T-helper 2 cell treated with Interferon-gamma antibody and Interleukin-4, amounts not matched to agents 5 μg/mL and 100 μg/mL, for 36 hours (primary cell): ENCODE results near the gene RTN4R.

Experiments used
- DNase-seq: peaks from one replicate; pipeline ENCODE4 v3.0.0; 2021; ENCODE audit warnings: low spot score
- H3K27ac Mint-ChIP-seq: one replicate; pipeline ENCODE4 v1.8.0; 2021; ENCODE audit warnings: mild to moderate bottlenecking, mixed read lengths
- H3K27me3 Mint-ChIP-seq: one replicate; pipeline ENCODE4 v1.8.0; 2021; ENCODE audit warnings: low read depth, mixed read lengths
- H3K36me3 Mint-ChIP-seq: one replicate; pipeline ENCODE4 v1.8.0; 2021; ENCODE audit warnings: low read depth, mixed read lengths
- H3K4me1 Mint-ChIP-seq: one replicate; pipeline ENCODE4 v1.8.0; 2021; ENCODE audit warnings: low read depth, mixed read lengths
- H3K4me3 Mint-ChIP-seq: one replicate; pipeline ENCODE4 v1.8.0; 2022; ENCODE audit warnings: mild to moderate bottlenecking, moderate library complexity, mixed read lengths
- H3K9me3 Mint-ChIP-seq: one replicate; pipeline ENCODE4 v1.8.0; 2021; ENCODE audit warnings: mixed read lengths

The RTN4R gene

DNA sequence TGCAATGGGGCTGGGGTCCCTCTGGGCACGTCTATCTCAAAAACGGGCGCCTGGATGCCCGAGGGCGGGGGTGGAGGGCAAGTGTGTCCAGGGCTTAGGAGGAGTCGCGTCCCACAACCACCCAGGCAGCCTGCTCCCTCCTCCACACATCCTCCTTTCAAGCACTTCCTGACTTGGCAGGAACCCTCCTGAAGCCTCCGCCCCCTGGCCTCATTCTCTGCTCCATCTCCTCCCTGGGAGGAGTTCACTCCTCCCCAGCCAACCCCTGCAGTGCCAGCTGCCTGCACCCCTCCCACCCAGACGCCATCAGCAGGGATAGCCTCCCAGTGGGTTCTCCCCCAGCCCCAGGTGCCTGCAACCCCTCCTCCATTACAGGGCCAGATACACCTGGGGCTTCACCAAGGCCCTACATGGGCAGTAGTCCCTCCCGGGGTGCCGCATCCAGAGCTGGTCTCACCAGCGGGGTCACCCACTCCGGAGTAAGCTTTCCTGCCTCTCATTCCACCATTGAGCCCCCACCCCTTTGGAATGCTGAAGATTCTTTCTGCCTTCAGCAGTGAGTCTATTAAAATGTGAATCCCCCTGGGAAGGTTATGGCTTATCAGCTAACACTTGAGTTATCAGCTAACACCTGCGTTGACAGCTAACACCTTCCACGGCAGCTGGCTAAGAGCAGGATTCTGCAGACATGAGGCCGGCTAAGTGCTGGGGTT lies 24.4 kb downstream of the RTN4R start:
- Mint-ChIP-seq H3K4me1 (peaks cover 28% of the 10 kb centered on the region), H3K27me3 (no peaks in the 10 kb centered on the region), H3K36me3 (no peaks in the 10 kb centered on the region), H3K27ac (peak overlapping the region; percentile 77), H3K4me3 (peak overlapping the region; percentile 48), H3K9me3 (no peaks in the 10 kb centered on the region)
- DNase-seq, result peak; percentile 31

DNA sequence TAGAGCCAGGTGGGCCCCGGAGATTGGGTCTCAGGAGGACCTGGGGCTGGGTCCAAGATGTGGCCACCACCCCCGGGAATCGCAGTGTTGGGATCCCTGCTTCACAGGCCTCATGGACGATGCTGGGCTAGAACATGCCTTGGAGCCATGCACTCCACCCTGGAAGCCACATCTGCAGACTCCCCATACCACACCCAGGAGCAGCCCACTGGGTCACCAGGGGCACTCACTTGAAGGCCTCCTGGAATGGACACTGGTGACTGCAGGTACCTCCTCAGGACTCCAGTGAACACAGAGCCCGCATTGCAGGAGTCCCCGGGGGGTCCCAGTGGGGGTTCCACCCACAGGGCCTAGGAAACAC lies 25.0 kb downstream of the RTN4R start:
- Mint-ChIP-seq H3K27me3 (no peaks in the 10 kb centered on the region), H3K27ac (peak overlapping the region; percentile 77), H3K4me1 (peaks cover 28% of the 10 kb centered on the region)

DNA sequence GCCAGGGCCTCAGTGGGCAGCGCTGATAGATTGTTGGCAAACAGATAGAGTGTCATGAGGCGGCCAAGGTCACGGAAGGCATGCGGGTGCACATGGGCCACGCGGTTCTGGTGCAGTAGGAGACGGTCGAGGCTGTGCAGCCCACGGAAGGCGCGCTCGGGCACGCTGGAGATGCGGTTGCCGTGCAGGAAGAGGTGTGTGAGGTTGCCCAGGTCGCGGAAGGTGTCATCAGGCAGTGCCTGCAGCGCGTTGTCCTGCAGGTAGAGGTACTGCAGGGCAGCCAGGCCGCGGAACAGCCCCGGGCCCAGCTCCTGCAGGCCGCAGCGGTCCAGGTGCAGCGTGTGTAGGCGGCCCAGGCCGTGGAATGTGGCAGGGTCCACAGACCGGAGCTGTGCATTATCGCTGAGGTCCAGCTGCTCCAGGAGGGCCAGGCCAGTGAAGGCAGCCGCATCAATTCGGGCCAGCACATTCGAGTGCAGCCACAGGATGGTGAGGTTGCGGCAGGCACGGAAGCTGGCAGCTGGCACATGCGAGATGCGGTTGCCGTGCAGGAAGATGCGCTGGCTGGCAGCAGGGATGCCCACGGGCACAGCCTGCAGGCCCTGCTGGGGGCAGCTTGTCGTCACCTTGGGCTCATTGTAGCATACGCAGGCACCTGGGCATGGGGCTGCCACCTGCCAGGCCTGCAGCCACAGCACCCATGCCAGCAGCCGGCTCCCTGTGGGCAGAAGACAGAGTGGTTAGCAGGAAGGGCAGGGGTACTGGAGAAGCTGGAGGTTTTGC lies 25.5 kb downstream of the RTN4R start:
- peaks cover 28% of the 10 kb centered on the region for H3K4me1 Mint-ChIP-seq
- H3K27ac Mint-ChIP-seq, result peak overlapping the region; percentile 58

More for the DNA sequence above, 25.0 kb downstream of the RTN4R start:
- peak overlapping the region; percentile 48 for H3K4me3 Mint-ChIP-seq
- H3K36me3 Mint-ChIP-seq, result no peaks in the 10 kb centered on the region
- no peak for DNase-seq
- no peaks in the 10 kb centered on the region for H3K9me3 Mint-ChIP-seq

DNA sequence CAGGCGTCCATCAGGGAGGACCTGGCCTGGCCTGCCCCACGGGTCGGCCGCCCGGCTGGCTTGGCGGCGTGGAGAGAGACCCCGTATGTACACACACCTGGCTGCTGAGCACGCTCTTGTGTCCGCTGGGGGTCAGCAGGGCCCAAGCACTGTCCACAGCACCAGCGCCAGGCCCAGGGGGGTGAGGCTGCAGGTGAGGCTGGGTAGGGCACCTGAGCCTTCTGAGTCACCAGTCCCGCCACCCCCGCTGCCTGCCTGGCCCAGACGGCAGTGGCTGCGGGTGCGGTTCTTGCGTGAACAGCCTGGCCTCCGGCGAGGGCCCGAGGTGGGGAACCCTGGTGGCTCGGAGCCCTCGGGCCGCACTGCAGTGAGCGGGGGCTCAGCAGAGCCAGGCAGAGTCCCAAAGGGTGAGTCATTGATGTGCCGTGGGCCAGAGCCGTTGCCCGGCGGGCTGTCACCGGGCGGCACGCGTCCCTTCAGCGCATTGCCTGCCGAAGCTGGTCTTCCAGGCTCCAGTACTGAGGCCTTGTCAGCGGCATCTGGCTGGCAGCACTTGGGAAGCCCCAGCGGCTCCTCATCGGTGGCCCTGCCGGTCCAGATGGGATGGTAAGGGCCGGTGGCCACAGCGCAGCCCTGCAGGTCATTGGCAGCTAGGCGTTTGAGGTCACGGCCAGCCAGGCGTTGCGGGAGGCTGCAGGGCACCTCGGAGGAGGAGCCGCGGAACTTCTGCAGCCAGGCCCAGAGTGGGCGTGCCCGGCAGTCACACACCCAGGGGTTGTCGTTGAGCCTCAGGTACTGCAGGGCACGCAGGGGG lies 26.3 kb downstream of the RTN4R start:
- Mint-ChIP-seq H3K27ac (no peak overlapping the region), H3K4me1 (peaks cover 28% of the 10 kb centered on the region), H3K9me3 (no peaks in the 10 kb centered on the region)

More for the DNA sequence above, 25.5 kb downstream of the RTN4R start:
- no peak for DNase-seq
- Mint-ChIP-seq H3K27me3 (no peaks in the 10 kb centered on the region), H3K9me3 (no peaks in the 10 kb centered on the region), H3K36me3 (no peaks in the 10 kb centered on the region), H3K4me3 (no peak overlapping the region)

DNA sequence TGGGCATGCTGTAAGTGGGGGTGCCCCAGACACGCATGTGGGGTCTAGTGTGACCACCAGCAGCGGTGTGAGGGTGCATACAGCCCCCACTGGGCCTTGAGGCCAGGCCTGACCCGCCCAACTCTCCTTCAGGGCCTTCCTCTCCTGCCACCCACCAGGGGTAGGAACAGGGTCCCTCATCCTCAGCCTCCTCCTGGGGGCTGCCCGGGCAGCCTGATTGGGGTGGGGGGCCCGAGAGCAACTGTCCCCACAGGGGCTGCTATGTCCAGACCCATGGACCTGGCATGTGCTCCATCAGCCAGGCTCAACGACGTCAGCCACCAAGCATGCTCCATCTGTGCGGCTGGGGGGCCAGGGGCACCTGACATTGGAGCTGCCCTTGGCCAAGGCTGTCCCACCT lies 27.2 kb downstream of the RTN4R start:
- no peak for DNase-seq
- Mint-ChIP-seq H3K9me3 (no peaks in the 10 kb centered on the region), H3K27me3 (no peaks in the 10 kb centered on the region), H3K4me1 (peaks cover 28% of the 10 kb centered on the region), H3K27ac (no peak overlapping the region), H3K36me3 (no peaks in the 10 kb centered on the region), H3K4me3 (no peak overlapping the region)

More for the DNA sequence above, 26.3 kb downstream of the RTN4R start:
- Mint-ChIP-seq H3K27me3 (no peaks in the 10 kb centered on the region), H3K36me3 (no peaks in the 10 kb centered on the region), H3K4me3 (no peak overlapping the region)
- no peak for DNase-seq

DNA sequence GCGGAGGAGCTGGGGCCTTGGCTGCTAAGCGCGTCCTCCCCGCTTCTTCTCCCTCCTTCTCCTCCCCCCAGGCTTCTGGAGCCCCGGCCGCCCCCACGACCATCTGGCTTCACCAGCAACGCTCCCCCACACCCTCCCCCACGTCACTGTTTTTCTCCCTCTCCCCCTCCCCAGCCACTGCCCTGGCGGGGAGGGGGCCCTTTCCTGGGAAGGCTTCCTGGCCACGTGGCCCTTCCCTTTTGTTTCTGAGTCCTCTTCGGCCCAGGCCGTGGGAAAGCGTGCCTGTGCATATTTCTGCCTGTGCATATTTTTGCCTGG lies 27.7 kb downstream of the RTN4R start:
- Mint-ChIP-seq H3K4me1 (peaks cover 24% of the 10 kb centered on the region), H3K27ac (no peak overlapping the region), H3K36me3 (no peaks in the 10 kb centered on the region), H3K4me3 (no peak overlapping the region), H3K9me3 (no peaks in the 10 kb centered on the region), H3K27me3 (no peaks in the 10 kb centered on the region)
- DNase-seq, result no peak

DNA sequence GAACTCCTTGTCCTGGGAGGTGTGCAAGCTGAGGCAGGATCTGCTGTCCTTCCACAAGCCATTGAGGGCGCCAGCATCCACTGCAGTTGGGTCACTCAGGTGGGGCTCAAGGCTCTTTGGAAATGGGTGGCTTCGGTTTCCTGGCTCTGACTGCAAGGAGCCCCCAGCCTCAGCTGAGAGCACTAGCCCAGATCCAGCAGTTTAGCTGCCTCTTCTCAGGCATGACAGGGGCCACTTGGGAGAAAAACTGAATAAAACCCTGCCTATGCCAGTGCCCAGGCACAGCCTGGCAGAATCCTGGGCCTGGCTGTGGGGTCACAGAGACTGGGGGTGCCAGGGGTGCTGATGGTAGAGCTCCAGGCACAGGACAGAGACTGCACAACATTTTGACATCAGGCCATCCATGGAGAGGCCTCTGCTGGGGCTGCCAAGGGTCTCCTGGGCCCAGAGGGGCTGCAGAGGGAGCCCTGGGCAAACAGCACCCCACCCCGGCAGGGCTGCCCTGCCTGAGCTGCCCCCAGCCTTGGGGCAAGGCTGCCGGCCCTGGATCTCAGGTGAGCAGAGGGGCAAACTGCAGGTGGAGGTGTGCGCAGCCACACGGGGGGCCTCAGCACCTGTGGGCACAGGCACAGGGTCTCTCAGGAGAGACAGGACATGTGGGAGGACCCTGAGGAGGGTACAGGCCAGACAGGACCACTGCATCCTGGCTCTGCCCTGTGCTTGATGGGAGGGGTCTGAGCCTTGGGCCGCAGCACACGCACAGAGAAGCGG lies 28.3 kb downstream of the RTN4R start:
- Mint-ChIP-seq H3K4me3 (no peak overlapping the region), H3K27ac (peak overlapping the region; percentile 57), H3K36me3 (no peaks in the 10 kb centered on the region), H3K9me3 (no peaks in the 10 kb centered on the region), H3K27me3 (no peaks in the 10 kb centered on the region), H3K4me1 (peaks cover 21% of the 10 kb centered on the region)
- no peak for DNase-seq

DNA sequence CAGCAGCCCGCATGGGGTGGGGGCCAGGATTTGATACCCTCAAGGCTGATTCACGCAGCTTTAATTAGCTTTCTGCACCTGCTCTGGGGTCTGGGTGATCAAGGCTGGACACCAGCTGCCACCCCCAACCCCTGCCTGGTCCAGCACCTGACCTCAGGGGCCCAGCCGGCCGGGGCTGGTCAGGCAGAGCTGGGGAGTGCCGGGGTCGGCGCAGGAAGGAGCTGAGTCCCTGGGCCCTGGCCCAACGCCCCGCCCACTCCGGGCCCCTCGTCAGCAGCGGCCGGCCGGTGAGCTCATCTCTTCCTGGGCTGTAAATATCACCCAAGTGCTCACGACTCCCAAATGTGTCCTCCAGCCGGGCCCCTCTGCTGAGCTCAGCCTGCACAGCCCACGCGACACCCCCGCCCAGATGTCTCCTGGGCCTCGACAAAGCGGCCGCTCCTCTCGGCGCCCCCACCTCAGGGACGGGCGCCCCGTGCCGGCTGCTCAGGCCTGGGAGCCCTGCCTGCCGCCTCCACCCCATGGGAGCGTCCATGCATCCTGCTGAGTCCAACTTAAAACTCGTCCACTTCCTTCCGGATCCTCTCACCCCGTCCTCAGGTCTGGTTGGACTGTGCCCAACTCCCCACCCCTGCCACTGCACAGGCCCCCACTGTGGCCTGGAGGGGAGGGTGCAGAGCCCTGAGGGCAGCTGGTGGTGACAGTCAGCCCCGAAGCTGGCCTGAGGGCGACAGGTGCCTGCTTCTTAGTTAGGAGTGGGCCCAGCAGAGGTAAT lies 29.0 kb downstream of the RTN4R start:
- H3K27ac Mint-ChIP-seq, result peak overlapping the region; percentile 63
- no peaks in the 10 kb centered on the region for H3K36me3 Mint-ChIP-seq
- H3K27me3 Mint-ChIP-seq, result no peaks in the 10 kb centered on the region
- H3K9me3 Mint-ChIP-seq, result no peaks in the 10 kb centered on the region
- H3K4me3 Mint-ChIP-seq, result no peak overlapping the region
- H3K4me1 Mint-ChIP-seq, result peaks cover 14% of the 10 kb centered on the region
- no peak for DNase-seq

DNA sequence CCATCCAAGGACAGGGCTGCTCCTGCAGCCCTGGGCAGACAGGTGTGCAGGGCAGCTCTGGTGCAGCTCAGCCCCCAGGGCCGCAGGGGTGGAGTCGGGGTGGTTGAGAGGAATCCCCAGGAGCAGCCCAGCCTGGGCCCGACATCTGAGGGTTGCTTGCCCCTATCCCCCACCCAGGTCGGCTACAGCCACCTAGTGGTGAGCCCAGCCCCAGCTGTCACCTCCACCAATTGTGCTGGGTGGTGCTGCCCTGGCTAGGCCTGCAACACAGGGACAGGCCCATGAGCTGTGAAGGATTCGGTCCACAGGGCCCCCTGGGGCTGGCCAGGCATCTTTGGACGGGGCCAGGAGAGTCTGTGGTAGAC lies 29.6 kb downstream of the RTN4R start:
- peaks cover 8% of the 10 kb centered on the region for H3K4me1 Mint-ChIP-seq
- peak overlapping the region; percentile 63 for H3K27ac Mint-ChIP-seq
- peak; percentile 18 for DNase-seq
- H3K9me3 Mint-ChIP-seq, result no peaks in the 10 kb centered on the region
- H3K4me3 Mint-ChIP-seq, result no peak overlapping the region
- H3K36me3 Mint-ChIP-seq, result no peaks in the 10 kb centered on the region
- no peaks in the 10 kb centered on the region for H3K27me3 Mint-ChIP-seq

DNA sequence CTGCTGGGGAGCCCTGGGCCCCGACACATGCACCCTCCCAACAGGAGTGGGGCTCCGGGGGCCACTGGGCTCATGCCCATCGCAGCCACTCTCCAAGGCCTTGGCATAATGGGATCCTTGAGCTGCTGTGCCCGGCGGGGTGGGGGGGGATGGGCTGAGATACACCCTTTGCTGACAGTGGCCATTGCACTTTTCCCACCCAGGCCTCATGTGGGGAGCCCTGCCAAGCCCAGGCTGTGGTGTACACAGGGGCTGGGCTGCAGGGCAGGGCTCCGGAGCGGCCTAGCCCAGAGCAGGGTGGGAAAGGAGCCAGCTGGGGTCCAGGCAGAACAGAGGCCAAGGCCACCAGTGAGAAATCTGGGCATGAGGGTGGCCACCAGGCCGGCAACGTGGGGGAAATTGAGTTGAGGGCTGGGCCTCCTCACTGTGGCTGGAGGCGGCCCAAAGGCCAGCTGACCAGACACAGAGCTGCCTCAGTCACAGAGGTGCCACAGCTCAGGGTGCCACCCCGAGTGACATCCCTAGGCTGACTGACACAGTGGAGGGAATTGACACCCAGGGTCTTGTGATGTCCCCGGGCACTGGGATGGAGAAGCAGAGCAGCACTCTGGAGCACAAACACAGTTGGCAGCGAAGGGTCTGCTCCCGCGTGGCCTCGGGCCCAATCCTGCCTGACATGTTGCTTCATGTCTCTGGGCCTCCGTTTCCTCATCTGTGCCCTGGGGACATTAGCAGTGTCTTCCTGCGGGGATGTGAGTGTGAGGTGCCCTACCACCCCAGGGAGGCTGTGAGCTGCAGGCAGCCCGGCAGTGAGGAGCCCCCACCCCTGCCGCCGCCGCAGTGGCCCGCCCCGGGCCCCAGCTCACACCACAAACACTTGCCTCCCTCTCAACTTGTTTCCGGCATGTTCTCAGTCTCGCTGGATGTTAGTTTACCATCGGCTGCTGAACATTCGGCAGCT lies 30.4 kb downstream of the RTN4R start:
- no peak for DNase-seq
- no peak overlapping the region for H3K4me3 Mint-ChIP-seq
- no peaks in the 10 kb centered on the region for H3K9me3 Mint-ChIP-seq
- H3K27ac Mint-ChIP-seq, result peak overlapping the region; percentile 63
- H3K36me3 Mint-ChIP-seq, result no peaks in the 10 kb centered on the region
- no peaks in the 10 kb centered on the region for H3K27me3 Mint-ChIP-seq
- H3K4me1 Mint-ChIP-seq, result peaks cover 3% of the 10 kb centered on the region

DNA sequence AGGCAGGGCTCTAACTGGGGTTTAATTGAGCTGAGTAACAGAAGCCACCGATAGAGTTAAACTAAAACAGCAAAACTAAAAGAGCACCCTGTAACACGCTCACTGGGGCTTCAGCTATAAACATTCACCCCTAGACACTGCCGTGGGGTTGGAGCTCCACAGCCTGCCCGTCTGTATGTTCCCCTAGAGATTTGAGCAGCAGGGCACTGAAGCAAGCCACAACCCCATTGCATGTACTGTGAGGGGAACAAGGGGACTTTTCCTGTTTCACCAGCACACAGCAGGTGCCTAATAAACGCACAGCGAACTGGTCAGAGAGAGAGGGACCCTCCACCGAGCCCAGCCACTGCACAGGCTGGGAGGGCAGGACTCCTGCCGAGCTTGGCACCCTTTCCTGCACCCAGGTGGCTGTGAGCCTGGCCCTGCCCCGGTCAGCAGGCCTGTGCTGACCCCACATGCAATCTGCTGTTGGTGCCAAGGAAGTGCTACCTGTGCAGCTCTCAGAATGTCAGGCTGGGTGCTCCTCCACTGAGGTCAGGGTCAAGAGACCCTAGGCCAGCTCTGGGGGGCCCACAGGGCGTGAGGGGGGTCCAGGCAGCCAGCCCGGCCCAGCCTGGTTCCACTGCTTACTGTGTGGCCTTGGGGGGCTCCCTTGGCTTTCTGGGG lies 31.9 kb downstream of the RTN4R start:
- Mint-ChIP-seq H3K36me3 (no peaks in the 10 kb centered on the region), H3K4me1 (no peaks in the 10 kb centered on the region), H3K9me3 (no peaks in the 10 kb centered on the region), H3K4me3 (no peak overlapping the region), H3K27me3 (no peaks in the 10 kb centered on the region), H3K27ac (no peak overlapping the region)
- DNase-seq, result no peak

DNA sequence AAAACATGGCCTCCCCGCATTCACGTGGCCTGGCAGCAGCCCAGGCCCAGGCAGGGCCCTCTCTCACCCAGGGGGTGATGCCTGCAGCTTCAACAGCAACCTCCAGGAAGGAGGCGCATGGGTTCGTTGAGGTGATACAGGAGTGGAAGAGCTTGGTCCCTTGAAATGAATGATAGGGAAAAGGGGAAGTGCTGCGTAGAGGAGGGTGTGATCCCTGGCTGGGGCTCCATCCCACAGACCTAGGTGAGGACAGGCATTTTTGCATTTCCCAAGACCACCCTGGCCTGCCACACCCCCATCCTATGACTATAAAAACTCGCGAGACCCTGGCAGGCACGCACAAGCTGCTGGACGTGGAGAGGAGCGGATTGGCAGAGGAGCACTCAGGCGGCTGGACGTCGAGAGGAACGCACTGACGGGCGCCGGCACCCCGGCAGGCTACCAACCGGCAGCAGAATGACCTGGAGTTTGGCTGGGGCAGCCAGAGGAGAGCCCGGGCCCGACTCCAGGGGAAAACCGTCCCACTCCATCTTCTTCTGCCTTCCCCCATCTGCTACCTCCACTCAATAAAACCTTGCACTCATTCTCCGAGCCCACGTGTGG lies 32.6 kb downstream of the RTN4R start:
- Mint-ChIP-seq H3K4me1 (no peaks in the 10 kb centered on the region), H3K9me3 (no peaks in the 10 kb centered on the region), H3K4me3 (no peak overlapping the region), H3K36me3 (no peaks in the 10 kb centered on the region), H3K27ac (peak overlapping the region; percentile 31), H3K27me3 (no peaks in the 10 kb centered on the region)
- no peak for DNase-seq
